Measurements from ENCODE around the gene ATG4B.
A peak's percentile ranks its signal among the peaks of the same experiment; 100 is the strongest.

GRCh38 chr2:241609859-241610793, 27.4 kb upstream of the ATG4B start:
- no peak for TF ChIP-seq EP300 (IDR thresholded peaks at IDR 0.05)
- TF ChIP-seq, protein P1, sequence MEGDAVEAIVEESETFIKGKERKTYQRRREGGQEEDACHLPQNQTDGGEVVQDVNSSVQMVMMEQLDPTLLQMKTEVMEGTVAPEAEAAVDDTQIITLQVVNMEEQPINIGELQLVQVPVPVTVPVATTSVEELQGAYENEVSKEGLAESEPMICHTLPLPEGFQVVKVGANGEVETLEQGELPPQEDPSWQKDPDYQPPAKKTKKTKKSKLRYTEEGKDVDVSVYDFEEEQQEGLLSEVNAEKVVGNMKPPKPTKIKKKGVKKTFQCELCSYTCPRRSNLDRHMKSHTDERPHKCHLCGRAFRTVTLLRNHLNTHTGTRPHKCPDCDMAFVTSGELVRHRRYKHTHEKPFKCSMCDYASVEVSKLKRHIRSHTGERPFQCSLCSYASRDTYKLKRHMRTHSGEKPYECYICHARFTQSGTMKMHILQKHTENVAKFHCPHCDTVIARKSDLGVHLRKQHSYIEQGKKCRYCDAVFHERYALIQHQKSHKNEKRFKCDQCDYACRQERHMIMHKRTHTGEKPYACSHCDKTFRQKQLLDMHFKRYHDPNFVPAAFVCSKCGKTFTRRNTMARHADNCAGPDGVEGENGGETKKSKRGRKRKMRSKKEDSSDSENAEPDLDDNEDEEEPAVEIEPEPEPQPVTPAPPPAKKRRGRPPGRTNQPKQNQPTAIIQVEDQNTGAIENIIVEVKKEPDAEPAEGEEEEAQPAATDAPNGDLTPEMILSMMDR (IDR thresholded peaks at IDR 0.05): peak; percentile 63 to 81 (median 80)
- TF ChIP-seq POLR2AphosphoS5 (IDR thresholded peaks at IDR 0.05): peak; percentile 74 to 77

Measured in esophagus muscularis mucosa (tissue), 4 donors.